ENCODE data around the gene ZNF358. TPM values are rescaled to one million over a fixed set of nuclear protein-coding genes. Genes with fewer than 3 reads are reported as not detected.

The ZNF358 gene
- total and polyA plus RNA-seq, 2 of the 13 experiments (the other 11 are each of a cell fraction or from before 2014, with no cell fraction given), result 9.1 to 37.0 TPM

- TF ChIP-seq FOXO4 (CRISPR knock-in tag; conservative IDR thresholded peaks at IDR 0.05) (no peak), RXRB (CRISPR knock-in tag; IDR thresholded peaks at IDR 0.05; ENCODE audit: borderline replicate concordance) (peak; percentile 53), ZFP36L2 (CRISPR knock-in tag; IDR thresholded peaks at IDR 0.05) (peak; percentile 87; the same call in 1 of the 2 replicates), ZNF570 (CRISPR knock-in tag; IDR thresholded peaks at IDR 0.05; ENCODE audit: borderline replicate concordance) (no peak), MAZ (IDR thresholded peaks at IDR 0.05; ENCODE audit: borderline replicate concordance, low read depth, low read length) (no peak), MAZ (CRISPR knock-in tag; IDR thresholded peaks at IDR 0.05; ENCODE audit: low read depth) (no peak), IRF2 (CRISPR knock-in tag; IDR thresholded peaks at IDR 0.05) (peak; percentile 25; the same call in 1 of the 2 replicates), HMG20A (CRISPR knock-in tag; IDR thresholded peaks at IDR 0.05; ENCODE audit: borderline replicate concordance) (no peak), TEAD3 (CRISPR knock-in tag; optimal IDR thresholded peaks at IDR 0.05; ENCODE audit: borderline replicate concordance) (peak; percentile 12), ZNF644 (CRISPR knock-in tag; IDR thresholded peaks at IDR 0.05; ENCODE audit: low read depth) (peak; percentile 38; the same call in 1 of the 2 replicates), TFE3 (CRISPR knock-in tag; IDR thresholded peaks at IDR 0.05) (peak; percentile 56; the same call in 1 of the 2 replicates), NR2F6 (IDR thresholded peaks at IDR 0.05) (peak; percentile 88), NR2F6 (CRISPR knock-in tag; IDR thresholded peaks at IDR 0.05) (peak; percentile 90), ZNF430 (CRISPR knock-in tag; IDR thresholded peaks at IDR 0.05) (peak; percentile 58; the same call in 1 of the 2 replicates), IRF9 (CRISPR knock-in tag; IDR thresholded peaks at IDR 0.05; ENCODE audit: borderline replicate concordance) (no peak), TSC22D2 (CRISPR knock-in tag; IDR thresholded peaks at IDR 0.05; ENCODE audit: borderline replicate concordance) (0 out of 2 replicates have a peak, but pooled peaks have one; percentile 54), ZFP82 (CRISPR knock-in tag; IDR thresholded peaks at IDR 0.05; ENCODE audit: borderline replicate concordance) (no peak), MYPOP (CRISPR knock-in tag; IDR thresholded peaks at IDR 0.05) (no peak)
- TF ChIP-seq, protein P1, sequence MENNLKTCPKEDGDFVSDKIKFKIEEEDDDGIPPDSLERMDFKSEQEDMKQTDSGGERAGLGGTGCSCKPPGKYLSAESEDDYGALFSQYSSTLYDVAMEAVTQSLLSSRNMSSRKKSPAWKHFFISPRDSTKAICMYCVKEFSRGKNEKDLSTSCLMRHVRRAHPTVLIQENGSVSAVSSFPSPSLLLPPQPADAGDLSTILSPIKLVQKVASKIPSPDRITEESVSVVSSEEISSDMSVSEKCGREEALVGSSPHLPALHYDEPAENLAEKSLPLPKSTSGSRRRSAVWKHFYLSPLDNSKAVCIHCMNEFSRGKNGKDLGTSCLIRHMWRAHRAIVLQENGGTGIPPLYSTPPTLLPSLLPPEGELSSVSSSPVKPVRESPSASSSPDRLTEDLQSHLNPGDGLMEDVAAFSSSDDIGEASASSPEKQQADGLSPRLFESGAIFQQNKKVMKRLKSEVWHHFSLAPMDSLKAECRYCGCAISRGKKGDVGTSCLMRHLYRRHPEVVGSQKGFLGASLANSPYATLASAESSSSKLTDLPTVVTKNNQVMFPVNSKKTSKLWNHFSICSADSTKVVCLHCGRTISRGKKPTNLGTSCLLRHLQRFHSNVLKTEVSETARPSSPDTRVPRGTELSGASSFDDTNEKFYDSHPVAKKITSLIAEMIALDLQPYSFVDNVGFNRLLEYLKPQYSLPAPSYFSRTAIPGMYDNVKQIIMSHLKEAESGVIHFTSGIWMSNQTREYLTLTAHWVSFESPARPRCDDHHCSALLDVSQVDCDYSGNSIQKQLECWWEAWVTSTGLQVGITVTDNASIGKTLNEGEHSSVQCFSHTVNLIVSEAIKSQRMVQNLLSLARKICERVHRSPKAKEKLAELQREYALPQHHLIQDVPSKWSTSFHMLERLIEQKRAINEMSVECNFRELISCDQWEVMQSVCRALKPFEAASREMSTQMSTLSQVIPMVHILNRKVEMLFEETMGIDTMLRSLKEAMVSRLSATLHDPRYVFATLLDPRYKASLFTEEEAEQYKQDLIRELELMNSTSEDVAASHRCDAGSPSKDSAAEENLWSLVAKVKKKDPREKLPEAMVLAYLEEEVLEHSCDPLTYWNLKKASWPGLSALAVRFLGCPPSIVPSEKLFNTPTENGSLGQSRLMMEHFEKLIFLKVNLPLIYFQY (CRISPR knock-in tag; IDR thresholded peaks at IDR 0.05; ENCODE audit: borderline replicate concordance), result peak; percentile 57; the same call in 1 of the 2 replicates
- TF ChIP-seq, protein P2, sequence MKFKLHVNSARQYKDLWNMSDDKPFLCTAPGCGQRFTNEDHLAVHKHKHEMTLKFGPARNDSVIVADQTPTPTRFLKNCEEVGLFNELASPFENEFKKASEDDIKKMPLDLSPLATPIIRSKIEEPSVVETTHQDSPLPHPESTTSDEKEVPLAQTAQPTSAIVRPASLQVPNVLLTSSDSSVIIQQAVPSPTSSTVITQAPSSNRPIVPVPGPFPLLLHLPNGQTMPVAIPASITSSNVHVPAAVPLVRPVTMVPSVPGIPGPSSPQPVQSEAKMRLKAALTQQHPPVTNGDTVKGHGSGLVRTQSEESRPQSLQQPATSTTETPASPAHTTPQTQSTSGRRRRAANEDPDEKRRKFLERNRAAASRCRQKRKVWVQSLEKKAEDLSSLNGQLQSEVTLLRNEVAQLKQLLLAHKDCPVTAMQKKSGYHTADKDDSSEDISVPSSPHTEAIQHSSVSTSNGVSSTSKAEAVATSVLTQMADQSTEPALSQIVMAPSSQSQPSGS (CRISPR knock-in tag; IDR thresholded peaks at IDR 0.05), result peak; percentile 33; the same call in 1 of the 2 replicates
These were observed 6.3 kb upstream of the ZNF358 start (continued) for GRCh38 chr19:7509625-7510024.

Measured in HepG2 (cell line).